Thyroid gland (tissue), 4 donors: ENCODE measurements around the gene MRGPRG. TPM values are rescaled to one million over a fixed set of nuclear protein-coding genes. Genes with fewer than 3 reads are reported as not detected.
"Not testable (repeated sequence)": the region's sequence is repeated elsewhere in the genome, so short reads cannot be mapped to it uniquely, and the experiment has no call there.

ENCODE experiments used
- DNase-seq, 2 donors: peaks; one replicate each; pipeline ENCODE4 v3.0.0-alpha.2; 2019
- H3K27ac ChIP-seq, 3 donors: fragments of 200-600 bp; sonication (generic); 1 replicate in 2 of 3; 2 replicates in 1 of 3; pipeline ENCODE4 v1.5.1; 2016 to 2019; ENCODE audit warnings: mild to moderate bottlenecking in 1 of 3, moderate library complexity in 1 of 3
- H3K27me3 ChIP-seq: fragments of 200-600 bp; sonication (generic); one replicate; pipeline ENCODE4 v1.5.1; 2019
- H3K36me3 ChIP-seq, 2 donors: fragments of 200-600 bp; sonication (generic); one replicate each; pipeline ENCODE4 v1.5.1; 2016 to 2019
- H3K4me1 ChIP-seq, 2 donors: fragments of 200-600 bp; sonication (generic); one replicate each; pipeline ENCODE4 v1.5.1; 2017 to 2019
- H3K4me3 ChIP-seq, 3 donors: fragments of 200-600 bp; sonication (generic); replicated peaks in 1 of 3; 1 replicate in 2 of 3; 2 replicates in 1 of 3; pipeline ENCODE4 v1.5.1; 2016; ENCODE audit warnings: mild to moderate bottlenecking in 1 of 3
- H3K9me3 ChIP-seq: fragments of 200-600 bp; sonication (generic); one replicate; pipeline ENCODE4 v1.5.1; 2017
- CTCF ChIP-seq, 6 experiments: fragments of 200-600 bp in 3 of 6; fragments of 450-650 bp in 3 of 6; sonication (generic) in 3 of 6; IDR thresholded peaks; one replicate each; pipeline ENCODE4 v1.5.1; 2016 to 2019; ENCODE audit warnings: antibody characterized with exemption in 6 of 6, mild to moderate bottlenecking in 2 of 6, inconsistent platforms in 1 of 6, moderate library complexity in 1 of 6
- POLR2A ChIP-seq, 2 donors: fragments of 450-650 bp; IDR thresholded peaks; one replicate each; pipeline ENCODE4 v1.6.1; 2017; ENCODE audit warnings: antibody characterized with exemption in 2 of 2, mild to moderate bottlenecking in 2 of 2, moderate library complexity in 1 of 2
- WGBS, 2 donors: methylation state at CpG; one replicate each; pipeline ENCODE4 v1.1.5; 2017; 5-methylcytosine and 5-hydroxymethylcytosine counted together
- intact Hi-C: fragments of 100-400 bp; cut with DNase I; formaldehyde crosslinking; loops from one replicate; pipeline ENCODE4 v1.15.1; 2023
- total RNA-seq, 4 donors: library from RNA; depleted of rRNA; stranded (reverse); fragments of >200 nt; gene quantifications; one replicate each; pipeline ENCODE4 v1.2.3, GENCODE V29; 2016

The MRGPRG gene
- total RNA-seq, 4 donors from 2014 or later = not detected

DNA sequence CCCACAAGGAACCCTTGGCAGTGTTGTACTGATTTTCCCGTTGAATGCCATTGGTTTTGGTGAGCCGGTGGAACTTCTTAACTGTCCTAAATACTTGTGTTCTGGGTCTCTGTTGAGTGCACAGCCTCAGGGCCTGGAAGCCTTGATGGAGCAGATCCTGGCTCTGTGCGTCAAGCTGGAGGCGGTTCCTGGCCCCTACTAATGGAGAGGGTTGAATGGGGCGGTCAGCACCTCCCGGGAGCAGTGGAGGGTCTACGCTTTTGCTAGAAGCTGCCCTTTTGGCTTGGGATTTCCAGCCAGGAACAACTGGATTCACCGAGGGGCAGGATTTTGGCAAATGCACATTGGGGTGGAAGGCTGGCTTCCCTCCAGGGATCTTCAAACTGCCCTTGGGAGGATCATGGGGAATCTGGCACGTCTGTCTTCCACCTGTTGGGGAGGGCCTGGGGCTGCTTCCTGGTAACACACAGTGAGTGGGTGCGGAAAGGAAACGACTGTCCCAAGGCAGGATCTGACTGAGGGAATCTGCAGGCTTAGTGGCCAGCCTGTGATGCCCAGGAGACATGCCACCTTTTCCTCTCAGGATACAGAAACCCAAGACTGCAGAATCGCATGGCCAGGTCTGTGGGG, 46.6 kb downstream of the MRGPRG start:
- H3K27ac ChIP-seq = no peak overlapping the region
- H3K27me3 ChIP-seq = no peaks in the 10 kb centered on the region
- 72 to 73% methylated on average over 7 to 12 of the region's 12 CpGs for WGBS, 2 donors
- no peaks in the 10 kb centered on the region for H3K9me3 ChIP-seq
- TF ChIP-seq POLR2A (IDR thresholded peaks at IDR 0.05) (no peak), CTCF (IDR thresholded peaks at IDR 0.05) (no peak)
- H3K36me3 ChIP-seq = no peaks in the 10 kb centered on the region
- DNase-seq = no peak
- intact Hi-C loops = no loop called here
- H3K4me3 ChIP-seq = no peak overlapping the region
- peaks cover 2 to 11% of the 10 kb centered on the region in 2 donors for H3K4me1 ChIP-seq

GRCh38 chr11:3170756-3171650, 47.6 kb downstream of the MRGPRG start:
- Histone ChIP-seq H3K36me3 (no peaks in the 10 kb centered on the region), H3K4me3 (no peak overlapping the region), H3K4me1 (peaks cover 2 to 11% of the 10 kb centered on the region in 2 donors), H3K9me3 (no peaks in the 10 kb centered on the region), H3K27ac (no peak overlapping the region), H3K27me3 (no peaks in the 10 kb centered on the region)
- TF ChIP-seq CTCF (IDR thresholded peaks at IDR 0.05) = no peak
- no peak for TF ChIP-seq POLR2A (IDR thresholded peaks at IDR 0.05)
- DNase-seq = no peak
- WGBS, 2 donors = 78% methylated on average over 12 to 20 of the region's 24 CpGs
- intact Hi-C loops = no loop called here

DNA sequence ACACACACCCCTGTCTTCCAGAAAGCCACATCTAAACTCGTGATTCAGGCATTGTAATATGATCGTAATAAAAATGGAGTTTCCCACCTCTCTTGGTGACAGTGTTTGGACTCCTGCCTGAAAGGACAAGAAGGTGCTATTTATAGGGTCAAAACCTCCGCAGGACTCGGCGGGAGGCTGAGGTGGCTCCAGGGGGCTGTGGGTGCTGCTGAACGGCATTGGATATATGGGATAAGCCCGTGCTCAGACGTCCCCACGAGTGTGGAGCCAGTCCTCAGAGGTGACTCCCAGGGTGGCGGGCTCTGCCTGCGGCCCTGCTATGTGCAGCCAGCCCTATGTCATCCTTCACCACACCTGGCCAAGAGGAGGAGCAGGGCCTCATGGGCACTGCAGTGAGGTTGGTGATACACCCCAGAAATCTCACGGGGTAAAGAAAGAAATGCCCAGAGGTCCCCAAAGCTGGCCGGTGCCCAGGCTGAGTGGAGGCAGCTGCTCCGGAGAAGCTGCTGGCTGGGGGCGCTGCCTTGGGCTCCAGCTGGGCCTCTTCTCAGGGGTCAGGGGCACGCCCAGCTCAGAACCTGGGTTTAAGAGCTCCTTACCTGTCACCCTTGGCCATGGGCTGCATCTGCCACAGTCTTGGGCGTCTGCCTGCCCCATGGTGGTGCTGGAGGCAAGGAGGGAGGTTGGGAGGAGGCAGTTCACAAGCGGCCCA, 48.4 kb downstream of the MRGPRG start:
- intact Hi-C loops = no loop called here
- no peak overlapping the region for H3K27ac ChIP-seq
- TF ChIP-seq POLR2A (IDR thresholded peaks at IDR 0.05) (no peak), CTCF (IDR thresholded peaks at IDR 0.05) (no peak)
- no peaks in the 10 kb centered on the region for H3K9me3 ChIP-seq
- H3K4me1 ChIP-seq = peaks cover 7 to 18% of the 10 kb centered on the region in 2 donors
- 60 to 61% methylated on average over 12 to 17 of the region's 18 CpGs for WGBS, 2 donors
- no peaks in the 10 kb centered on the region for H3K36me3 ChIP-seq
- H3K4me3 ChIP-seq = no peak overlapping the region
- no peak for DNase-seq
- no peaks in the 10 kb centered on the region for H3K27me3 ChIP-seq

GRCh38 chr11:3169255-3170043, 49.2 kb downstream of the MRGPRG start:
- H3K4me1 ChIP-seq = peaks cover 8 to 18% of the 10 kb centered on the region in 2 donors
- no peaks in the 10 kb centered on the region for H3K36me3 ChIP-seq
- TF ChIP-seq CTCF (IDR thresholded peaks at IDR 0.05) = no peak
- no peaks in the 10 kb centered on the region for H3K27me3 ChIP-seq
- H3K4me3 ChIP-seq = peak overlapping the region in 1 of 3 donors; percentile 21
- intact Hi-C loops = no loop called here
- no peaks in the 10 kb centered on the region for H3K9me3 ChIP-seq
- H3K27ac ChIP-seq = peak overlapping the region in 1 of 3 donors; percentile 18
- 16 to 32% methylated on average over 16 to 18 of the region's 31 CpGs for WGBS, 2 donors
- peak in 1 of 2 donors; percentile 40 for DNase-seq

GRCh38 chr11:3168742-3169254, 49.8 kb downstream of the MRGPRG start:
- H3K27ac ChIP-seq, intact Hi-C loops, DNase-seq, H3K36me3 ChIP-seq, H3K27me3 ChIP-seq, H3K4me3 ChIP-seq, H3K9me3 ChIP-seq: not testable (repeated sequence)
- WGBS, 2 donors = 78 to 84% methylated on average over 6 to 17 of the region's 17 CpGs
- H3K4me1 ChIP-seq = peaks cover 14 to 25% of the 10 kb centered on the region in 2 donors
